ENCODE results near the gene ZNF283.
"Not testable (repeated sequence)": the region's sequence is repeated elsewhere in the genome, so short reads cannot be mapped to it uniquely, and the experiment has no call there.

ZNF283 gene

GRCh38 chr19:43814663-43815352, 12.3 kb upstream of the ZNF283 start:
- Histone ChIP-seq H3K27me3 (ENCODE audit: control insufficient read depth in 2 of 2, insufficient read depth in 2 of 2, low read length in 2 of 2) (peaks cover 0 to under 1% of the 10 kb centered on the region in 2 donors), H3K4me3 (ENCODE audit: low read length in 2 of 2) (no peak overlapping the region), H3K36me3 (ENCODE audit: control insufficient read depth in 2 of 2, insufficient read depth in 2 of 2, low read length in 2 of 2) (no peaks in the 10 kb centered on the region), H3K9ac (ENCODE audit: low read depth in 1 of 2, low read length in 2 of 2) (no peak overlapping the region), H3K27ac (ENCODE audit: low read depth in 2 of 2, low read length in 2 of 2) (no peak overlapping the region), H3K9me3 (ENCODE audit: control insufficient read depth in 2 of 2, low read length in 2 of 2) (no peaks in the 10 kb centered on the region), H3K4me1 (ENCODE audit: control insufficient read depth in 2 of 2, insufficient read depth in 2 of 2, low read length in 2 of 2) (no peaks in the 10 kb centered on the region)

- not testable (repeated sequence) for H3K9ac ChIP-seq (ENCODE audit: low read depth in 1 of 2, low read length in 2 of 2); H3K9me3 ChIP-seq (ENCODE audit: control insufficient read depth in 2 of 2, low read length in 2 of 2)
- peaks cover 10 to 14% of the 10 kb centered on the region in 2 donors for H3K27me3 ChIP-seq (ENCODE audit: control insufficient read depth in 2 of 2, insufficient read depth in 2 of 2, low read length in 2 of 2)
These were observed 9.7 kb upstream of the ZNF283 start for GRCh38 chr19:43817454-43817853.

GRCh38 chr19:43818500-43818899, 8.6 kb upstream of the ZNF283 start:
- H3K27me3 ChIP-seq (ENCODE audit: control insufficient read depth in 2 of 2, insufficient read depth in 2 of 2, low read length in 2 of 2), result peaks cover 10 to 14% of the 10 kb centered on the region in 2 donors
- H3K27ac ChIP-seq (ENCODE audit: low read depth in 2 of 2, low read length in 2 of 2), result no peak overlapping the region
- no peaks in the 10 kb centered on the region for H3K9me3 ChIP-seq (ENCODE audit: control insufficient read depth in 2 of 2, low read length in 2 of 2)
- no peak overlapping the region for H3K9ac ChIP-seq (ENCODE audit: low read depth in 1 of 2, low read length in 2 of 2)
- peaks cover 0 to 3% of the 10 kb centered on the region in 2 donors for H3K4me1 ChIP-seq (ENCODE audit: control insufficient read depth in 2 of 2, insufficient read depth in 2 of 2, low read length in 2 of 2)
- H3K4me3 ChIP-seq (ENCODE audit: low read length in 2 of 2), result no peak overlapping the region
- H3K36me3 ChIP-seq (ENCODE audit: control insufficient read depth in 2 of 2, insufficient read depth in 2 of 2, low read length in 2 of 2), result no peaks in the 10 kb centered on the region

More at GRCh38 chr19:43817454-43817853, 9.7 kb upstream of the ZNF283 start:
- H3K4me3 ChIP-seq (ENCODE audit: low read length in 2 of 2); H3K4me1 ChIP-seq (ENCODE audit: control insufficient read depth in 2 of 2, insufficient read depth in 2 of 2, low read length in 2 of 2); H3K27ac ChIP-seq (ENCODE audit: low read depth in 2 of 2, low read length in 2 of 2); H3K36me3 ChIP-seq (ENCODE audit: control insufficient read depth in 2 of 2, insufficient read depth in 2 of 2, low read length in 2 of 2): not testable (repeated sequence)

- H3K9ac ChIP-seq (ENCODE audit: low read depth in 1 of 2, low read length in 2 of 2), result no peak overlapping the region
- no peak overlapping the region for H3K27ac ChIP-seq (ENCODE audit: low read depth in 2 of 2, low read length in 2 of 2)
- H3K4me1 ChIP-seq (ENCODE audit: control insufficient read depth in 2 of 2, insufficient read depth in 2 of 2, low read length in 2 of 2), result peaks cover 0 to 3% of the 10 kb centered on the region in 2 donors
- peaks cover 10 to 14% of the 10 kb centered on the region in 2 donors for H3K27me3 ChIP-seq (ENCODE audit: control insufficient read depth in 2 of 2, insufficient read depth in 2 of 2, low read length in 2 of 2)
- no peaks in the 10 kb centered on the region for H3K9me3 ChIP-seq (ENCODE audit: control insufficient read depth in 2 of 2, low read length in 2 of 2)
- H3K36me3 ChIP-seq (ENCODE audit: control insufficient read depth in 2 of 2, insufficient read depth in 2 of 2, low read length in 2 of 2), result no peaks in the 10 kb centered on the region
- peak overlapping the region; percentile 59 to 73 for H3K4me3 ChIP-seq (ENCODE audit: low read length in 2 of 2)
These were observed 6.8 kb upstream of the ZNF283 start for GRCh38 chr19:43820098-43820883.

GRCh38 chr19:43820884-43821215, 6.3 kb upstream of the ZNF283 start:
- Histone ChIP-seq H3K9me3 (ENCODE audit: control insufficient read depth in 2 of 2, low read length in 2 of 2) (no peaks in the 10 kb centered on the region), H3K4me1 (ENCODE audit: control insufficient read depth in 2 of 2, insufficient read depth in 2 of 2, low read length in 2 of 2) (peaks cover 0 to 3% of the 10 kb centered on the region in 2 donors), H3K4me3 (ENCODE audit: low read length in 2 of 2) (peak overlapping the region in 1 of 2 donors; percentile 73), H3K27me3 (ENCODE audit: control insufficient read depth in 2 of 2, insufficient read depth in 2 of 2, low read length in 2 of 2) (peaks cover 10 to 14% of the 10 kb centered on the region in 2 donors), H3K36me3 (ENCODE audit: control insufficient read depth in 2 of 2, insufficient read depth in 2 of 2, low read length in 2 of 2) (no peaks in the 10 kb centered on the region), H3K9ac (ENCODE audit: low read depth in 1 of 2, low read length in 2 of 2) (no peak overlapping the region), H3K27ac (ENCODE audit: low read depth in 2 of 2, low read length in 2 of 2) (no peak overlapping the region)

GRCh38 chr19:43823856-43824255, 3.3 kb upstream of the ZNF283 start:
- not testable (repeated sequence) for H3K4me3 ChIP-seq (ENCODE audit: low read length in 2 of 2); H3K27ac ChIP-seq (ENCODE audit: low read depth in 2 of 2, low read length in 2 of 2); H3K9me3 ChIP-seq (ENCODE audit: control insufficient read depth in 2 of 2, low read length in 2 of 2); H3K9ac ChIP-seq (ENCODE audit: low read depth in 1 of 2, low read length in 2 of 2); H3K4me1 ChIP-seq (ENCODE audit: control insufficient read depth in 2 of 2, insufficient read depth in 2 of 2, low read length in 2 of 2); H3K36me3 ChIP-seq (ENCODE audit: control insufficient read depth in 2 of 2, insufficient read depth in 2 of 2, low read length in 2 of 2)
- peaks cover 10 to 14% of the 10 kb centered on the region in 2 donors for H3K27me3 ChIP-seq (ENCODE audit: control insufficient read depth in 2 of 2, insufficient read depth in 2 of 2, low read length in 2 of 2)

- not testable (repeated sequence) for H3K4me1 ChIP-seq (ENCODE audit: control insufficient read depth in 2 of 2, insufficient read depth in 2 of 2, low read length in 2 of 2); H3K9ac ChIP-seq (ENCODE audit: low read depth in 1 of 2, low read length in 2 of 2); H3K27ac ChIP-seq (ENCODE audit: low read depth in 2 of 2, low read length in 2 of 2); H3K36me3 ChIP-seq (ENCODE audit: control insufficient read depth in 2 of 2, insufficient read depth in 2 of 2, low read length in 2 of 2); H3K4me3 ChIP-seq (ENCODE audit: low read length in 2 of 2); H3K9me3 ChIP-seq (ENCODE audit: control insufficient read depth in 2 of 2, low read length in 2 of 2)
- H3K27me3 ChIP-seq (ENCODE audit: control insufficient read depth in 2 of 2, insufficient read depth in 2 of 2, low read length in 2 of 2), result peaks cover 10 to 14% of the 10 kb centered on the region in 2 donors
These were observed 2.5 kb upstream of the ZNF283 start for GRCh38 chr19:43824572-43824971.

GRCh38 chr19:43839139-43839538, 12.0 kb downstream of the ZNF283 start:
- Histone ChIP-seq H3K27me3 (ENCODE audit: control insufficient read depth in 2 of 2, insufficient read depth in 2 of 2, low read length in 2 of 2) (no peaks in the 10 kb centered on the region), H3K27ac (ENCODE audit: low read depth in 2 of 2, low read length in 2 of 2) (no peak overlapping the region), H3K9me3 (ENCODE audit: control insufficient read depth in 2 of 2, low read length in 2 of 2) (peaks cover 56 to 82% of the 10 kb centered on the region in 2 donors), H3K4me1 (ENCODE audit: control insufficient read depth in 2 of 2, insufficient read depth in 2 of 2, low read length in 2 of 2) (no peaks in the 10 kb centered on the region), H3K9ac (ENCODE audit: low read depth in 1 of 2, low read length in 2 of 2) (no peak overlapping the region), H3K36me3 (ENCODE audit: control insufficient read depth in 2 of 2, insufficient read depth in 2 of 2, low read length in 2 of 2) (peaks cover 79 to 82% of the 10 kb centered on the region in 2 donors), H3K4me3 (ENCODE audit: low read length in 2 of 2) (no peak overlapping the region)

- Histone ChIP-seq H3K36me3 (ENCODE audit: control insufficient read depth in 2 of 2, insufficient read depth in 2 of 2, low read length in 2 of 2) (peaks cover 59 to 83% of the 10 kb centered on the region in 2 donors), H3K4me1 (ENCODE audit: control insufficient read depth in 2 of 2, insufficient read depth in 2 of 2, low read length in 2 of 2) (no peaks in the 10 kb centered on the region), H3K9ac (ENCODE audit: low read depth in 1 of 2, low read length in 2 of 2) (no peak overlapping the region), H3K27ac (ENCODE audit: low read depth in 2 of 2, low read length in 2 of 2) (no peak overlapping the region), H3K9me3 (ENCODE audit: control insufficient read depth in 2 of 2, low read length in 2 of 2) (peaks cover 55 to 68% of the 10 kb centered on the region in 2 donors), H3K4me3 (ENCODE audit: low read length in 2 of 2) (no peak overlapping the region), H3K27me3 (ENCODE audit: control insufficient read depth in 2 of 2, insufficient read depth in 2 of 2, low read length in 2 of 2) (no peaks in the 10 kb centered on the region)
These were observed 14.9 kb downstream of the ZNF283 start for GRCh38 chr19:43842007-43842406.

- Histone ChIP-seq H3K9ac (ENCODE audit: low read depth in 1 of 2, low read length in 2 of 2) (no peak overlapping the region), H3K9me3 (ENCODE audit: control insufficient read depth in 2 of 2, low read length in 2 of 2) (peaks cover 60 to 63% of the 10 kb centered on the region in 2 donors), H3K36me3 (ENCODE audit: control insufficient read depth in 2 of 2, insufficient read depth in 2 of 2, low read length in 2 of 2) (peaks cover 30 to 56% of the 10 kb centered on the region in 2 donors), H3K27me3 (ENCODE audit: control insufficient read depth in 2 of 2, insufficient read depth in 2 of 2, low read length in 2 of 2) (no peaks in the 10 kb centered on the region), H3K27ac (ENCODE audit: low read depth in 2 of 2, low read length in 2 of 2) (no peak overlapping the region), H3K4me3 (ENCODE audit: low read length in 2 of 2) (peak overlapping the region; percentile 15 to 16), H3K4me1 (ENCODE audit: control insufficient read depth in 2 of 2, insufficient read depth in 2 of 2, low read length in 2 of 2) (no peaks in the 10 kb centered on the region)
These were observed 20.1 kb downstream of the ZNF283 start for GRCh38 chr19:43847246-43847645.

Data from mucosa of rectum (tissue), 2 donors.